Body of pancreas (tissue), 4 donors: Measurements from ENCODE around the gene FKBP3. TPM values are rescaled to one million over a fixed set of nuclear protein-coding genes. Genes with fewer than 3 reads are reported as not detected.
"Not testable (repeated sequence)": the region's sequence is repeated elsewhere in the genome, so short reads cannot be mapped to it uniquely, and the experiment has no call there.

Source experiments
- ATAC-seq: fragments of 150-250 bp; one replicate; pipeline ENCODE4 v1.9.1; 2016
- DNase-seq, 4 donors: peaks; one replicate each; pipeline ENCODE4 v3.0.0-alpha.2; 2019
- H3K27ac ChIP-seq, 4 donors: fragments of 200-600 bp; sonication (generic); 1 replicate in 3 of 4; 2 replicates in 1 of 4; pipeline versions ENCODE4 v1.5.1 to v1.6.1; 2016 to 2019; ENCODE audit warnings: mild to moderate bottlenecking in 1 of 4, mixed read lengths in 1 of 4, moderate library complexity in 1 of 4
- H3K27me3 ChIP-seq, 2 donors: fragments of 200-600 bp; sonication (generic); one replicate each; pipeline ENCODE4 v1.6.0; 2016; ENCODE audit warnings: mild to moderate bottlenecking in 1 of 2
- H3K36me3 ChIP-seq, 2 donors: fragments of 200-600 bp; sonication (generic); replicated peaks in 1 of 2; 2 replicates each; pipeline ENCODE4 v1.5.1; 2016; ENCODE audit warnings: low read depth in 2 of 2; ENCODE audit not compliant: insufficient read depth in 1 of 2
- H3K4me1 ChIP-seq: fragments of 200-600 bp; sonication (generic); one replicate; pipeline ENCODE4 v1.6.0; 2016
- H3K4me3 ChIP-seq, 2 donors: fragments of 200-600 bp; sonication (generic); 1 replicate in 1 of 2; 2 replicates in 1 of 2; pipeline ENCODE4 v1.5.1; 2016 to 2019
- H3K9me3 ChIP-seq, 3 donors: fragments of 200-600 bp; sonication (generic); 1 replicate in 2 of 3; 2 replicates in 1 of 3; pipeline ENCODE4 v1.5.1; 2016
- POLR2A ChIP-seq, 3 donors: fragments of 450-650 bp; IDR thresholded peaks; one replicate each; pipeline ENCODE4 v1.6.1; 2016; ENCODE audit warnings: antibody characterized with exemption in 3 of 3, mild to moderate bottlenecking in 2 of 3
- WGBS, 2 donors: methylation state at CpG; one replicate each; pipeline ENCODE4 v1.1.5; 2017; 5-methylcytosine and 5-hydroxymethylcytosine counted together
- intact Hi-C: fragments of 100-400 bp; cut with DNase I; formaldehyde crosslinking; loops from one replicate; pipeline ENCODE4 v1.15.1; 2023
- total RNA-seq, 2 donors: library from RNA; depleted of rRNA; stranded (reverse); fragments of >200 nt; gene quantifications; one replicate each; pipeline ENCODE4 v1.1.0, GENCODE V29; 2016
- TF ChIP-seq, protein P1 (sequence below), 7 experiments: fragments of 450-650 bp in 4 of 7; fragments of 200-600 bp in 3 of 7; sonication (generic) in 3 of 7; IDR thresholded peaks; one replicate each; pipeline ENCODE4 v1.5.1; 2016 to 2019; ENCODE audit warnings: antibody characterized with exemption in 7 of 7

Gene FKBP3
- total RNA-seq, 2 donors from 2014 or later: 22.1 to 23.1 TPM

- no peaks in the 10 kb centered on the region for H3K36me3 ChIP-seq
- 22 to 24% methylated on average over 2 of the region's 2 CpGs for WGBS, 2 donors
- no peak for TF ChIP-seq POLR2A (IDR thresholded peaks at IDR 0.05)
- TF ChIP-seq, protein P1, sequence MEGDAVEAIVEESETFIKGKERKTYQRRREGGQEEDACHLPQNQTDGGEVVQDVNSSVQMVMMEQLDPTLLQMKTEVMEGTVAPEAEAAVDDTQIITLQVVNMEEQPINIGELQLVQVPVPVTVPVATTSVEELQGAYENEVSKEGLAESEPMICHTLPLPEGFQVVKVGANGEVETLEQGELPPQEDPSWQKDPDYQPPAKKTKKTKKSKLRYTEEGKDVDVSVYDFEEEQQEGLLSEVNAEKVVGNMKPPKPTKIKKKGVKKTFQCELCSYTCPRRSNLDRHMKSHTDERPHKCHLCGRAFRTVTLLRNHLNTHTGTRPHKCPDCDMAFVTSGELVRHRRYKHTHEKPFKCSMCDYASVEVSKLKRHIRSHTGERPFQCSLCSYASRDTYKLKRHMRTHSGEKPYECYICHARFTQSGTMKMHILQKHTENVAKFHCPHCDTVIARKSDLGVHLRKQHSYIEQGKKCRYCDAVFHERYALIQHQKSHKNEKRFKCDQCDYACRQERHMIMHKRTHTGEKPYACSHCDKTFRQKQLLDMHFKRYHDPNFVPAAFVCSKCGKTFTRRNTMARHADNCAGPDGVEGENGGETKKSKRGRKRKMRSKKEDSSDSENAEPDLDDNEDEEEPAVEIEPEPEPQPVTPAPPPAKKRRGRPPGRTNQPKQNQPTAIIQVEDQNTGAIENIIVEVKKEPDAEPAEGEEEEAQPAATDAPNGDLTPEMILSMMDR (IDR thresholded peaks at IDR 0.05): no peak
- intact Hi-C loops: no loop called here
- H3K27me3 ChIP-seq: no peaks in the 10 kb centered on the region
- H3K9me3 ChIP-seq: no peaks in the 10 kb centered on the region
- peaks cover 42% of the 10 kb centered on the region for H3K4me1 ChIP-seq
- DNase-seq (no peak), ATAC-seq (no peak)
- H3K4me3 ChIP-seq: no peak overlapping the region
- H3K27ac ChIP-seq: peak overlapping the region in 3 of 4 donors; percentile 20 to 59 (median 52)
Observed at GRCh38 chr14:45082420-45082819, 51.9 kb downstream of the FKBP3 start.

DNA sequence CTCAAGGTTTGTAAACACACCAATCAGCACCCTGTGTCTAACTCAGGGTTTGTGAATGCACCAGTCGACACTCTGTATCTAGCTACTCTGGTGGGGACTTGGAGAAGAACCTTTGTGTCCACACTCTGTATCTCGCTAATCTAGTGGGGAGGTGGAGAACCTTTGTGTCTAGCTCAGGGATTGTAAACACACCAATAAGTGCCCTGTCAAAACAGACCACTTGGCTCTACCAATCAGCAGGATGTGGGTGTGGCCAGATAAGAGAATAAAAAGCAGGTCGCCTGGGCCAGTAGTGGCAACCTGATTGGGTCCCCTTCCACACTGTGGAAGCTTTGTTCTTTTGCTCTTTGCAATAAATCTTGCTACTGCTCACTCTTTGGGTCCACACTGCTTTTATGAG, 53.2 kb downstream of the FKBP3 start:
- H3K9me3 ChIP-seq, DNase-seq, H3K4me3 ChIP-seq, ATAC-seq, H3K27me3 ChIP-seq, H3K36me3 ChIP-seq, H3K27ac ChIP-seq, intact Hi-C loops: not testable (repeated sequence)
- peaks cover 29% of the 10 kb centered on the region for H3K4me1 ChIP-seq
- 88 to 91% methylated on average over 3 of the region's 3 CpGs for WGBS, 2 donors

- ATAC-seq, H3K4me3 ChIP-seq, H3K27ac ChIP-seq, intact Hi-C loops, H3K9me3 ChIP-seq, DNase-seq, H3K36me3 ChIP-seq, H3K27me3 ChIP-seq: not testable (repeated sequence)
- H3K4me1 ChIP-seq: peaks cover 23% of the 10 kb centered on the region
- 92 to 99% methylated on average over 16 to 33 of the region's 40 CpGs for WGBS, 2 donors
Observed at GRCh38 chr14:45080416-45080968, 53.8 kb downstream of the FKBP3 start.

- 85 to 91% methylated on average over 1 of the region's 1 CpG for WGBS, 2 donors
- TF ChIP-seq POLR2A (IDR thresholded peaks at IDR 0.05): no peak
- TF ChIP-seq, protein P1 (IDR thresholded peaks at IDR 0.05): no peak
Observed at GRCh38 chr14:45078323-45078722, 56.0 kb downstream of the FKBP3 start.

GRCh38 chr14:45073231-45073879, 60.9 kb downstream of the FKBP3 start:
- 87 to 94% methylated on average over 5 of the region's 5 CpGs for WGBS, 2 donors
- H3K9me3 ChIP-seq: no peaks in the 10 kb centered on the region
- no peak overlapping the region for H3K27ac ChIP-seq
- no peaks in the 10 kb centered on the region for H3K27me3 ChIP-seq
- no peak for DNase-seq
- no peak for ATAC-seq
- H3K4me3 ChIP-seq: no peak overlapping the region
- no peak for TF ChIP-seq POLR2A (IDR thresholded peaks at IDR 0.05)
- TF ChIP-seq, protein P1 (IDR thresholded peaks at IDR 0.05): no peak
- no peaks in the 10 kb centered on the region for H3K4me1 ChIP-seq
- peaks cover 0 to 1% of the 10 kb centered on the region in 2 donors for H3K36me3 ChIP-seq
- intact Hi-C loops: no loop called here

More at GRCh38 chr14:45078323-45078722, 56.0 kb downstream of the FKBP3 start:
- Histone ChIP-seq H3K27me3 (no peaks in the 10 kb centered on the region), H3K4me1 (peaks cover 14% of the 10 kb centered on the region), H3K4me3 (no peak overlapping the region), H3K9me3 (no peaks in the 10 kb centered on the region), H3K27ac (no peak overlapping the region), H3K36me3 (peaks cover 0 to 1% of the 10 kb centered on the region in 2 donors)
- intact Hi-C loops: no loop called here
- no peak for DNase-seq
- no peak for ATAC-seq

DNA sequence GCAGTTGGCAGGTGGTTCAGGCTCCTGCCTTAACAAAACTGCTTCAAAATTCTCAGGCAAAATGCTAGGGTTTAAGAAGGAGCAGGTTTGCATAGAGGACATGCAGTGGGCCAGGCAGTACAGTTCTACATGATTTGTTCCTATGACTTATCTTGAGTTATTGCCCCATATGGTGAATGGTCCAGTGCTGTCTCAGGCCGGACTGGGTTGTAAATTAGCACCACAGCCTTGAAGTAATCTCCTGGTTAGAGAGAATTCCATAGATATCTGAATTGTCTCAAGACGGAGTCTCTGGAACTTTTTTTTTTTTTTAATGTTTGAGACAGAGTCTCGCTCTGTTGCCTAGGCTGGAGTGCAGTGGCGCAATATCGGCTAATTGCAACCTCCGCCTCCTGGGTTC, 62.2 kb downstream of the FKBP3 start:
- H3K36me3 ChIP-seq: peaks cover 0 to 1% of the 10 kb centered on the region in 2 donors
- no peak for TF ChIP-seq POLR2A (IDR thresholded peaks at IDR 0.05)
- TF ChIP-seq, protein P1 (IDR thresholded peaks at IDR 0.05): no peak

More for the DNA sequence above, 62.2 kb downstream of the FKBP3 start:
- Histone ChIP-seq H3K9me3 (no peaks in the 10 kb centered on the region), H3K4me1 (no peaks in the 10 kb centered on the region), H3K27me3 (no peaks in the 10 kb centered on the region), H3K27ac (no peak overlapping the region), H3K4me3 (no peak overlapping the region)
- 94% methylated on average over 6 of the region's 6 CpGs for WGBS, 2 donors
- DNase-seq (no peak), ATAC-seq (no peak)
- intact Hi-C loops: no loop called here
